ENCODE measurements around the gene MYH16.
"Not testable (repeated sequence)": the region's sequence is repeated elsewhere in the genome, so short reads cannot be mapped to it uniquely, and the experiment has no call there.

DNA sequence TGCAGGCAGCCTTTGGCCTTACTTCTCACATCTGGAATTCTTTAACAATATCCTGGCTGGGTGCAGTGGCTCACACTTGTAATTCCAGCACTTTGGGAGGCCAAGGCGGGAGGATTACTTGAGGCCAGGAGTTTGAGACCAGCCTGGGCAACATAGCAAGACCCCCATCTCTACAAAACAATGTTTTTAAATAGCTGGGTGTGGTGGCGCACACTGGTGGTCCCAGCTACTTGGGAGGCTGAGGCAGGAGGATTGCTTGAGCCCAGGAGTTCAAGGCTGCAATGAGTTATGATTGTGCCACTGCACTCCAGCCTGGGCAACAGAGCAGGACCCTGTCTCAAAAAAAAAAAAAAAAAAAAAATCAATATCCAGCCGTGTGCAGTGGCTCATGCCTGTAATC, 17.5 kb downstream of the MYH16 start:
- TF ChIP-seq, protein P1, sequence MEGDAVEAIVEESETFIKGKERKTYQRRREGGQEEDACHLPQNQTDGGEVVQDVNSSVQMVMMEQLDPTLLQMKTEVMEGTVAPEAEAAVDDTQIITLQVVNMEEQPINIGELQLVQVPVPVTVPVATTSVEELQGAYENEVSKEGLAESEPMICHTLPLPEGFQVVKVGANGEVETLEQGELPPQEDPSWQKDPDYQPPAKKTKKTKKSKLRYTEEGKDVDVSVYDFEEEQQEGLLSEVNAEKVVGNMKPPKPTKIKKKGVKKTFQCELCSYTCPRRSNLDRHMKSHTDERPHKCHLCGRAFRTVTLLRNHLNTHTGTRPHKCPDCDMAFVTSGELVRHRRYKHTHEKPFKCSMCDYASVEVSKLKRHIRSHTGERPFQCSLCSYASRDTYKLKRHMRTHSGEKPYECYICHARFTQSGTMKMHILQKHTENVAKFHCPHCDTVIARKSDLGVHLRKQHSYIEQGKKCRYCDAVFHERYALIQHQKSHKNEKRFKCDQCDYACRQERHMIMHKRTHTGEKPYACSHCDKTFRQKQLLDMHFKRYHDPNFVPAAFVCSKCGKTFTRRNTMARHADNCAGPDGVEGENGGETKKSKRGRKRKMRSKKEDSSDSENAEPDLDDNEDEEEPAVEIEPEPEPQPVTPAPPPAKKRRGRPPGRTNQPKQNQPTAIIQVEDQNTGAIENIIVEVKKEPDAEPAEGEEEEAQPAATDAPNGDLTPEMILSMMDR (IDR thresholded peaks at IDR 0.05; ENCODE audit: low read depth, low read length, missing input control): not testable (repeated sequence)
- TF ChIP-seq NR2F2 (IDR thresholded peaks at IDR 0.05): not testable (repeated sequence)
